GM18870 (cell line): ENCODE results near the gene RASGRP1.
"Not testable (repeated sequence)": the region's sequence is repeated elsewhere in the genome, so short reads cannot be mapped to it uniquely, and the experiment has no call there.

ENCODE experiments used
- ATAC-seq: cut with Tn5 transposase; IDR thresholded peaks from one replicate; pipeline ENCODE4 v1.9.1; 2021; ENCODE audit warnings: moderate library complexity; ENCODE audit not compliant: unreplicated experiment

Gene RASGRP1

GRCh38 chr15:38564557-38565286 is at the start of gene RASGRP1:
RASGRP1 (minus strand) TSS chr15:38564814; CDS start chr15:38564628, 186 bp downstream.
- peak; percentile 26 for ATAC-seq

- no peak for ATAC-seq
These were observed 48.5 kb upstream of the RASGRP1 start for GRCh38 chr15:38613085-38613484.

GRCh38 chr15:38612159-38612863 is 47.7 kb upstream of the RASGRP1 start:
- no peak for ATAC-seq

- ATAC-seq = no peak
These were observed 46.6 kb upstream of the RASGRP1 start for GRCh38 chr15:38611228-38611627.

GRCh38 chr15:38610748-38611147 is 46.1 kb upstream of the RASGRP1 start:
- ATAC-seq = no peak

DNA sequence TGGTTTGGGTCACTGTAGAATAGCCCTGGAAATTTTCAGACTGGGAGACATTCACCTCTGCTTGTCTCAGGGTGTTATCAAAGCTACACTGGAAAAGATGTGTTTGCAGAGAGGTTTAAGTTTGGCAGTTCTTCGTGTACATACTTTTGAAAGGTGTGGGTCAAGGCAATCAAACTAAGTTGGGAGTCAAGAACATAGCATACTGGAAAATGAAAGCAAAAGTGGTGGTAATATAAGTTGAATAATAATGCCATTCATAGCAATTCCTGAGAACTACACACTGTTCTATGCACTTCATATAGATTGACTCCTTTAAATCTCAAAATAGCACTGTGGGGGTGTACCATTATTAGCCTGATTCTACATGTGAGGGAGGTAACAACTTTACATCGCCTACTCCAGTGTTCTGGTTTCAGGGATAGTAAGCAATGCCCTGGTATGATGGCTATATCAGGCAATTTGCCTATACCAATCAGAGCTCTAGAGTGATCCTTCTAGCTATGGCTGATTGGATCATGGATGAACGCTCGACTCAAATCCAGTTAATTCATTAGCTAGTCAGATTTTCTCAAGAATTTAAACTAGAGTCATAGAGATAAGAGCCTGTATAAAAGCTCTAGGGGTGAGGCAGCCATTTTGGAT is 44.6 kb upstream of the RASGRP1 start:
- no peak for ATAC-seq

DNA sequence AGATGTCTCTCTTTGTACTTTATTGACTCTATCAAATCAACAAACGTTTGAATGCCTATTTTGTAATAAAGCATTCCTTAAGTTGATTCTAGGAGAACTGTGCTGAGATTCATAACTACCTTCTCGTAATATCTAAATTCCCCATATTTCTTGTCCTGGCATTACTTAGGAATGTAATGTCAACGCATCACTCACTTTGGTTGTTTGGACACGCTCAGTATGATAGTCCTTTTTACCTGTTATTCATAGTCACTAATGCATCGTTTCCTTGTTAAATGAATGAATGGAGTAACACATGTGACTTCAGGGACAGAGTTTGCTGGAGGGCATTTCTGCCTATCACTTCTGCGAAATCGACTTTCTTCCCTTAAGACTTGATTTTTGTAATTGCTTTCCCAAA is 44.1 kb upstream of the RASGRP1 start:
- no peak for ATAC-seq

GRCh38 chr15:38605744-38606143 is 41.1 kb upstream of the RASGRP1 start:
- ATAC-seq = no peak

- ATAC-seq = no peak
These were observed 39.1 kb upstream of the RASGRP1 start for GRCh38 chr15:38603672-38604071.

DNA sequence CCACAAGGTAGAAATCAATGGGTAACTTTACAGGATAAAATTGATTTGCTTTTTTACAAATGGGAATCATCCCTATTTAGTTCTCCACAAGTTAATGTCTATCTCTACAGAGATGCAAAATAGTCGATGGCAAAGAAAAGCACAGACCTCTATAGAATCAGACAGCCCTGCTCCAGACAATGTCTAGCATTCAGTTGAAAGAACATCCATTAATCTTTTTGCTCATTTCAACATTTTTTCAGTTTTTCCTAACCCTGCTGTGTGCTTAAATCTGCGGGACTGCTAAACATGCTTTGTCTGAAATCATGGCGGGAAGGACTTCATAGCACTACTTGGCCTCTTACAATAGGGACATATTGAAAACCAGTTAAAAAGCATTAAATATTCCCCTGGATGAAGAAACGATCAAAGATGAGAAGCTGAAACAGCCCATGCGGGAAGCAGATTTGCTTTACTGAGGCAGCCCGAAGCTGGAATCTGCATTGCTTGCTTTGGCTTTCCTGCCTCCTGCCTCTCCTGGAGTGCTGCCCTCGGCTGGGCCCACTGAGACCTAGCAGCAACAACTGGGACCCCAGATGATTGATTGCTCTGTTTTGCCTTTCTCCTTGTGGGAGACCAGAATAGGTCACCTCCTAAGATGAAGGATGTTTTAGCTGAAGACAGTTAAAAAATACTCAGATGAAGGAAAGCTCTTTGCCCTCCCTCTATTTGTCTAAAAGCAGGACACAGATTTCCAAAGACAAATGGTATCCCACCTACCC is 38.5 kb upstream of the RASGRP1 start:
- ATAC-seq = no peak

DNA sequence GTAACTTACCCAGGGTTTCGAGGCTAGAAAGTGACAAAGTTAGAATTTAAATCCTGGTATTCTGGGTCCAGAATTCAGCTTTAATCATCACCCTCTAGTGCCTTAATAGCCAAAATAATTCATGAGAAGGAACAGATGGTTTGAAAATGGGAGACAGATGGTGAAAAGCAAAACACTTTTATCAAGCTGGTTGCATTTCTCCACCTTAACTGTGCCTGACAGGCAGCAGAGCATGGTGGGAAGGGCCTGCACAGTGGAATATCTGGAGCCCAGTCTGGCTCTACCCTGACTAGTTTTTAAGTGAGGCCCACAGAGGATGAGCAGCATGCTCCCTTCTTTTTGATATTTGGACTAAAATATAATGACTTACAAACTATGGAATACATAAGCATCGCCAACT is 35.6 kb upstream of the RASGRP1 start:
- no peak for ATAC-seq

DNA sequence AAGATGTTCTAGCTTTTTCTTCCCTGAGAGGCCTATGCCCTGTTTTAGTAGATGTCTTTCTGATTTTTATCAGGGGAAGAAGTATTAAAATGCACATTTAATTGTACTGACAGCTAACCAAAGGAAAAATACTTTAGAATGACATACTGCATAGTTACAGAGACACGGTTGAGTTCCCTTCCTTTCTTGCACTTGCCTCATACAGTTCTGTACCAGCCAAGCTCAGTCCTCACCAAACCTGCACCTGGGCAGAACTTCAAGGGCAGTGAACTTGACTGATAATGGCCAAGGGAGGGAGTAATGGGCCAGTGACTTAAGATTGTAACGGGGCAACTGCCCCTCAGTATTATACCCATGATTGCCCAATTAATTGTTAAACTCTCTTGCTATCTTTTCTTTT is 34.1 kb upstream of the RASGRP1 start:
- ATAC-seq = no peak

- ATAC-seq = no peak
These were observed 32.7 kb upstream of the RASGRP1 start for GRCh38 chr15:38597219-38597800.

GRCh38 chr15:38593524-38593923 is 28.9 kb upstream of the RASGRP1 start:
- no peak for ATAC-seq

GRCh38 chr15:38589502-38589901 is 24.9 kb upstream of the RASGRP1 start:
- no peak for ATAC-seq

GRCh38 chr15:38588672-38589071 is 24.1 kb upstream of the RASGRP1 start:
- no peak for ATAC-seq

- ATAC-seq = no peak
These were observed 22.6 kb upstream of the RASGRP1 start for GRCh38 chr15:38587214-38587613.

GRCh38 chr15:38586005-38586404 is 21.4 kb upstream of the RASGRP1 start:
- ATAC-seq = not testable (repeated sequence)

DNA sequence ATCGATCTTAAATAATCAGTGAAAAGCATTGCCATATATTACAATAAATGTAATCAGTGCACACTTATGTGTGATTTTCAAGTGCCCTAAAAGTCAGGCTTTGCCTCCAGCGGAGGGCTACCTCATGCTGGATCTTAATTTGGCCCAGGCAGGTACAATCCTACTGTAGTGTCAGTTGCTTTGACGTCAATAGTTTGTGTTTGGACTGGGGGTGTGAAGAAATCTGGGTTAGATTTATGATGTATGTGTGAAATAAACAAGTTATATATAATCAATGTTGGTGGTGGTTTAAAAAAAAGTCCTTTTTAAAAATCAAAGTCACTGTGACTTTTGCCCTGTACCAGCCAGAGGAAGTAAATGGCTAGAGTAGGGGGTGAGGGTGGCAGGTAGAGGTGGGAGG is 14.0 kb upstream of the RASGRP1 start:
- no peak for ATAC-seq

- no peak for ATAC-seq
These were observed 12.9 kb upstream of the RASGRP1 start for GRCh38 chr15:38577424-38577987.

- no peak for ATAC-seq
These were observed 12.2 kb upstream of the RASGRP1 start for GRCh38 chr15:38576837-38577236.
